ENCODE measurements around the gene KRTAP12-3.
A peak's percentile ranks its signal among the peaks of the same experiment; 100 is the strongest.

Gene KRTAP12-3

DNA sequence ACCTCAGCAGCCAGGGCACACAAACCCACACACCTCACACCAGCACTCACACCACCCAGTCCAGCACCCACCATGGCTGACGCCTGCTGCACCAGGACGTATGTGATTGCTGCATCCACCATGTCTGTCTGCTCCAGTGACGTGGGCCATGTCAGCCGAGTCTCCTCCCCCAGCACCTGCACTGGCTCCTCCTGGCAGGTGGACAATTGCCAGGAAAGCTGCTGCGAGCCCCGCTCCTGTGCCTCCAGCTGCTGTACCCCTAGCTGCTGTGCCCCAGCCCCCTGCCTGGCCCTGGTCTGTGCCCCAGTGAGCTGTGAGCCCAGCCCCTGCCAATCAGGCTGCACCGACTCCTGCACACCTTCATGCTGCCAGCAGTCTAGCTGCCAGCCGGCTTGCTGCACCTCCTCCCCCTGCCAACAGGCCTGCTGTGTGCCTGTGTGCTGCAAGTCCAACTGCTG is 45.7 kb upstream of the KRTAP12-3 start, which contains the start of gene KRTAP10-8:
KRTAP10-8 (plus strand) TSS at position 51 of the 458 bp plus-strand sequence; CDS start at position 73, 22 bp downstream.
- whole genome bisulfite sequencing, 2 donors (ENCODE audit: extremely low coverage in 2 of 2, insufficient read length in 2 of 2, insufficient replicate concordance in 1 of 2), result no CpG with 5 or more reads among the region's 8 CpGs

DNA sequence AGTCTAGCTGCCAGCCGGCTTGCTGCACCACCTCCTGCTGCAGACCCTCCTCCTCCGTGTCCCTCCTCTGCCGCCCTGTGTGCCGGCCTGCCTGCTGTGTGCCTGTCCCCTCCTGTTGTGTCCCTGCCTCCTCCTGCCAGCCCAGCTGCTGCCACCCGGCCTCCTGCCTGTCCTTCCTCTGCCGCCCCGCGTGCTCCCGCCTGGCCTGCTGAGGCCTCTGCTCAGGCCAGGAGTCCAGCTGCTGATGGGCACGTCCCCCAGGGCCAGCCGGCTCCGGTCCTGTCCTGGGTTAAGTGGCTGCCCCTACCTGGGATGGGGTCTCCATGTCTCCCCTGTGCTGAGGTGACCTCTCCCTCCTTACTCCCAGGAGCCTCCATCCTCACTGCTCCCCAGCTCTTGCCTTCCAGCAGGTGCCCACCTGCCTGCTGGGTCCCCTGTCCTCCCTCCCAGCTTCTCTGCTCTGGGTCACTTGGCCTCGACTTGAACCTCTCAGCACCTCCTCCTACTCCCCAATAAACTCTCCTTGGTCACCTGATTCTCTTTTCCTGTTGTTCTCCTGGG is 45.0 kb upstream of the KRTAP12-3 start:
- DNase-seq (ENCODE audit: low spot score), result no peak
- no CpG with 5 or more reads among the region's 13 CpGs for WGBS, 2 donors (ENCODE audit: extremely low coverage in 2 of 2, insufficient read length in 2 of 2, insufficient replicate concordance in 1 of 2)
- H3K79me1 ChIP-seq (ENCODE audit: low read depth, low read length), result no peaks in the 10 kb centered on the region

More for the DNA sequence above, 45.7 kb upstream of the KRTAP12-3 start, which contains the start of gene KRTAP10-8:
- Histone ChIP-seq H3K4me1 (ENCODE audit: control insufficient read depth in 2 of 2, insufficient read depth in 1 of 2, low read depth in 1 of 2, low read length in 2 of 2) (no peaks in the 10 kb centered on the region), H2BK12ac (ENCODE audit: low read length) (peak within 1 kb of the TSS; percentile 41), H3K23ac (ENCODE audit: low read depth, low read length, poor library complexity) (peak within 1 kb of the TSS; percentile 22), H3K27ac (replicated peaks; ENCODE audit: low read length) (no peak within 1 kb of the TSS), H3K4me3 (ENCODE audit: low read length in 2 of 2) (peak within 1 kb of the TSS in 1 of 2 donors; percentile 22), H2BK15ac (ENCODE audit: low read length) (peak within 1 kb of the TSS; percentile 84), H3K9ac (ENCODE audit: low read depth, low read length, poor library complexity) (peak within 1 kb of the TSS; percentile 61), H3K14ac (ENCODE audit: low read length) (peak within 1 kb of the TSS; percentile 97), H4K8ac (ENCODE audit: low read depth, low read length) (no peak within 1 kb of the TSS), H2AK5ac (ENCODE audit: low read depth, low read length) (peak within 1 kb of the TSS; percentile 96), H4K91ac (ENCODE audit: low read depth, low read length, poor library complexity) (peak within 1 kb of the TSS; percentile 77), H3K4ac (ENCODE audit: low read length) (no peak within 1 kb of the TSS), H3K79me1 (ENCODE audit: low read depth, low read length) (no peaks in the 10 kb centered on the region), H3K36me3 (replicated peaks in 1 of 2; ENCODE audit: control insufficient read depth in 2 of 2, insufficient read depth in 2 of 2, low read length in 2 of 2) (no peaks in the 10 kb centered on the region), H2BK5ac (ENCODE audit: low read length) (no peak within 1 kb of the TSS), H2BK120ac (ENCODE audit: low read depth, low read length) (peak within 1 kb of the TSS; percentile 35), H3K4me2 (ENCODE audit: insufficient read depth, low read length, poor library complexity, severe bottlenecking) (no peak within 1 kb of the TSS), H3K18ac (ENCODE audit: low read length) (peak within 1 kb of the TSS; percentile 77), H3K27me3 (ENCODE audit: control insufficient read depth in 3 of 3, insufficient read depth in 3 of 3, low read depth in 1 of 3, low read length in 3 of 3) (no peaks in the 10 kb centered on the region), H3K9me3 (replicated peaks in 1 of 2; ENCODE audit: control insufficient read depth in 2 of 2, insufficient read depth in 1 of 2, low read depth in 1 of 2, low read length in 2 of 2) (peaks cover 3 to 8% of the 10 kb centered on the region in 2 donors), H2AFZ (ENCODE audit: low read length) (no peak within 1 kb of the TSS)
- DNase-seq (ENCODE audit: low spot score), result no peak

DNA sequence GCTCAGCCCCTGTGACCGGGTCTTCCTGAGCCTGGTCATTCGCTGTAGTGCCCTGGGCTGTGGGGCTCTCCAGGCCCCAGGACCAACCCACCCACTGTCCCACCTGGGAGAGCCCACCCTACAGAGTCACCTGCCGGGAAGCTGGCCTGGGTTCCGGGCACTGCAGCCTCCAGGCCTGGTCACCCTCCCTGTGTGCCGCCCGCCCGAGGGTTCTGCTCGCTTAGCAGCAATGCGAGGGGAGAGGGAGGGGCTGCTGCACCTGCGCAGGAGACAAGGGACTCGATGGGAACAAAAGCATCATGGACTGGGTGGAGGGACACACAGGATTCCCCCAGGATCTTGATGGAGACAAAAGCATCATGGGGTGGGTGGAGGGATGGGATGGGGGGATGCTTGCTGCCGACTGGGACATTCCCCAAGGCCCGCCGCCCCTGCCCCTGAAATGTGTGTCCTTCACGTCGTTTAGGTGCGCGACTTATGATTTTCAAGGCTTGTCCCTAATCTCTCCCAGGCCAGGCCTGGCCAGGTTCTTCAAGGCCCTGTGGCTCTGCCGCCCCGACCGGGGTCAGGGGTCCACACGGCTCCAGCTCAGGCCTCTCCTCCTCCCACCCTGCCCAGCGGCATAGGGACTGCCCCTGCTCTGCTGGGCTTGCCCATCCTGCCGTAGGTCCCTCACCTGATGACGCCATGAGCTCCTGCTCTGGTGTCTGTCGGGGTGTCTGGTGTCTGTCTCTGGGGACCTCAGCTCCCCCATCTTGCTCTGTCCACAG is 44.2 kb upstream of the KRTAP12-3 start:
- no peak overlapping the region for H2BK120ac ChIP-seq (ENCODE audit: low read depth, low read length)
- no CpG with 5 or more reads among the region's 26 CpGs for WGBS, 2 donors (ENCODE audit: extremely low coverage in 2 of 2, insufficient read length in 2 of 2, insufficient replicate concordance in 1 of 2)

More for the DNA sequence above, 45.0 kb upstream of the KRTAP12-3 start:
- peak overlapping the region; percentile 84 for H2BK15ac ChIP-seq (ENCODE audit: low read length)
- peak overlapping the region; percentile 57 for H3K18ac ChIP-seq (ENCODE audit: low read length)
- H3K23ac ChIP-seq (ENCODE audit: low read depth, low read length, poor library complexity), result peak overlapping the region; percentile 22
- H4K91ac ChIP-seq (ENCODE audit: low read depth, low read length, poor library complexity), result peak overlapping the region; percentile 77
- H3K4me3 ChIP-seq (ENCODE audit: low read length in 2 of 2), result peak overlapping the region in 1 of 2 donors; percentile 8
- H3K9me3 ChIP-seq (replicated peaks in 1 of 2; ENCODE audit: control insufficient read depth in 2 of 2, insufficient read depth in 1 of 2, low read depth in 1 of 2, low read length in 2 of 2), result peaks cover 3 to 8% of the 10 kb centered on the region in 2 donors
- H2BK5ac ChIP-seq (ENCODE audit: low read length), result no peak overlapping the region
- no peak overlapping the region for H3K27ac ChIP-seq (replicated peaks; ENCODE audit: low read length)
- H2BK12ac ChIP-seq (ENCODE audit: low read length), result peak overlapping the region; percentile 41
- no peak overlapping the region for H4K8ac ChIP-seq (ENCODE audit: low read depth, low read length)
- H3K27me3 ChIP-seq (ENCODE audit: control insufficient read depth in 3 of 3, insufficient read depth in 3 of 3, low read depth in 1 of 3, low read length in 3 of 3), result no peaks in the 10 kb centered on the region
- no peaks in the 10 kb centered on the region for H3K36me3 ChIP-seq (replicated peaks in 1 of 2; ENCODE audit: control insufficient read depth in 2 of 2, insufficient read depth in 2 of 2, low read length in 2 of 2)
- peak overlapping the region; percentile 96 for H2AK5ac ChIP-seq (ENCODE audit: low read depth, low read length)
- H3K4me2 ChIP-seq (ENCODE audit: insufficient read depth, low read length, poor library complexity, severe bottlenecking), result no peak overlapping the region
- no peak overlapping the region for H2AFZ ChIP-seq (ENCODE audit: low read length)
- no peaks in the 10 kb centered on the region for H3K4me1 ChIP-seq (ENCODE audit: control insufficient read depth in 2 of 2, insufficient read depth in 1 of 2, low read depth in 1 of 2, low read length in 2 of 2)
- H2BK120ac ChIP-seq (ENCODE audit: low read depth, low read length), result peak overlapping the region; percentile 35
- no peak overlapping the region for H3K4ac ChIP-seq (ENCODE audit: low read length)
- H3K9ac ChIP-seq (ENCODE audit: low read depth, low read length, poor library complexity), result no peak overlapping the region
- peak overlapping the region; percentile 97 for H3K14ac ChIP-seq (ENCODE audit: low read length)

DNA sequence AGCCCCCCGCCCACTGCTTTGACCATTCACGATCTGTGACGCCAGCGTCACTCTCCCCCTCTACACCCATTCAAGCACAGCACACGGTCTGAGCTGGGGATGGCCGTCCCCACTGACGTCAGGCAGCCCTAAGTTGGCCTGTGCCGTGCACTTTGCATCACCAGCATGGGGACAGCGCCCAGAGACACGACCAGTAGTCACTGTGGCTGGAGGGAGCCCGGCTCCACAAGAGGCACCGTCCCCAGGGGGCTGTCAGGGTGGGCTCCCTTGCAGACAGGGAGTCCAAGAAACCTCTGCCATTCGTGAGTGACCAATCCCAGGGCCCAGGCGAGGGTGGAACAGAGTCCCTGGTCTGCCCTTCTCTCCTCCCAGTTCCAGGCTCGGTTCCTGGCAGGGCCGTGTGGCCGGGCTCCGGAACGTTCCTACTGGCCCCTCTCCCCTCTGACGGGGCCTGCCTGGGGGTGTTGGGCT is 43.5 kb upstream of the KRTAP12-3 start:
- Histone ChIP-seq H3K9ac (ENCODE audit: low read depth, low read length, poor library complexity) (no peak overlapping the region), H3K27me3 (ENCODE audit: control insufficient read depth in 3 of 3, insufficient read depth in 3 of 3, low read depth in 1 of 3, low read length in 3 of 3) (no peaks in the 10 kb centered on the region), H2BK15ac (ENCODE audit: low read length) (peak overlapping the region; percentile 88), H3K4me3 (ENCODE audit: low read length in 2 of 2) (no peak overlapping the region), H3K9me3 (replicated peaks in 1 of 2; ENCODE audit: control insufficient read depth in 2 of 2, insufficient read depth in 1 of 2, low read depth in 1 of 2, low read length in 2 of 2) (peaks cover 6 to 8% of the 10 kb centered on the region in 2 donors), H2BK5ac (ENCODE audit: low read length) (peak overlapping the region; percentile 66), H3K27ac (replicated peaks; ENCODE audit: low read length) (no peak overlapping the region), H3K4ac (ENCODE audit: low read length) (peak overlapping the region; percentile 39), H4K8ac (ENCODE audit: low read depth, low read length) (no peak overlapping the region), H2BK120ac (ENCODE audit: low read depth, low read length) (peak overlapping the region; percentile 49), H3K79me1 (ENCODE audit: low read depth, low read length) (no peaks in the 10 kb centered on the region), H4K91ac (ENCODE audit: low read depth, low read length, poor library complexity) (peak overlapping the region; percentile 57), H3K23ac (ENCODE audit: low read depth, low read length, poor library complexity) (peak overlapping the region; percentile 86), H3K4me1 (ENCODE audit: control insufficient read depth in 2 of 2, insufficient read depth in 1 of 2, low read depth in 1 of 2, low read length in 2 of 2) (no peaks in the 10 kb centered on the region), H2AK5ac (ENCODE audit: low read depth, low read length) (peak overlapping the region; percentile 94), H3K36me3 (replicated peaks in 1 of 2; ENCODE audit: control insufficient read depth in 2 of 2, insufficient read depth in 2 of 2, low read length in 2 of 2) (no peaks in the 10 kb centered on the region), H3K14ac (ENCODE audit: low read length) (no peak overlapping the region), H2AFZ (ENCODE audit: low read length) (no peak overlapping the region), H3K18ac (ENCODE audit: low read length) (peak overlapping the region; percentile 81), H3K4me2 (ENCODE audit: insufficient read depth, low read length, poor library complexity, severe bottlenecking) (no peak overlapping the region), H2BK12ac (ENCODE audit: low read length) (peak overlapping the region; percentile 68)
- DNase-seq (ENCODE audit: low spot score), result no peak
- WGBS, 2 donors (ENCODE audit: extremely low coverage in 2 of 2, insufficient read length in 2 of 2, insufficient replicate concordance in 1 of 2), result no CpG with 5 or more reads among the region's 20 CpGs

More for the DNA sequence above, 44.2 kb upstream of the KRTAP12-3 start:
- H3K18ac ChIP-seq (ENCODE audit: low read length), result peak overlapping the region; percentile 81
- H2BK5ac ChIP-seq (ENCODE audit: low read length), result peak overlapping the region; percentile 66
- H3K23ac ChIP-seq (ENCODE audit: low read depth, low read length, poor library complexity), result peak overlapping the region; percentile 86
- DNase-seq (ENCODE audit: low spot score), result no peak
- H3K9me3 ChIP-seq (replicated peaks in 1 of 2; ENCODE audit: control insufficient read depth in 2 of 2, insufficient read depth in 1 of 2, low read depth in 1 of 2, low read length in 2 of 2), result peaks cover 3 to 8% of the 10 kb centered on the region in 2 donors
- no peak overlapping the region for H3K4me3 ChIP-seq (ENCODE audit: low read length in 2 of 2)
- H2AK5ac ChIP-seq (ENCODE audit: low read depth, low read length), result peak overlapping the region; percentile 94
- no peak overlapping the region for H3K9ac ChIP-seq (ENCODE audit: low read depth, low read length, poor library complexity)
- H2BK12ac ChIP-seq (ENCODE audit: low read length), result peak overlapping the region; percentile 68
- peak overlapping the region; percentile 79 for H2BK15ac ChIP-seq (ENCODE audit: low read length)
- H3K27ac ChIP-seq (replicated peaks; ENCODE audit: low read length), result no peak overlapping the region
- H3K4me2 ChIP-seq (ENCODE audit: insufficient read depth, low read length, poor library complexity, severe bottlenecking), result no peak overlapping the region
- no peak overlapping the region for H2AFZ ChIP-seq (ENCODE audit: low read length)
- no peaks in the 10 kb centered on the region for H3K27me3 ChIP-seq (ENCODE audit: control insufficient read depth in 3 of 3, insufficient read depth in 3 of 3, low read depth in 1 of 3, low read length in 3 of 3)
- no peaks in the 10 kb centered on the region for H3K36me3 ChIP-seq (replicated peaks in 1 of 2; ENCODE audit: control insufficient read depth in 2 of 2, insufficient read depth in 2 of 2, low read length in 2 of 2)
- H3K14ac ChIP-seq (ENCODE audit: low read length), result no peak overlapping the region
- peak overlapping the region; percentile 93 for H4K8ac ChIP-seq (ENCODE audit: low read depth, low read length)
- peak overlapping the region; percentile 39 for H3K4ac ChIP-seq (ENCODE audit: low read length)
- peak overlapping the region; percentile 57 for H4K91ac ChIP-seq (ENCODE audit: low read depth, low read length, poor library complexity)
- no peaks in the 10 kb centered on the region for H3K79me1 ChIP-seq (ENCODE audit: low read depth, low read length)
- H3K4me1 ChIP-seq (ENCODE audit: control insufficient read depth in 2 of 2, insufficient read depth in 1 of 2, low read depth in 1 of 2, low read length in 2 of 2), result no peaks in the 10 kb centered on the region
